ENCODE data around the gene DZIP1L. TPM values are rescaled to one million over a fixed set of nuclear protein-coding genes. Genes with fewer than 3 reads are reported as not detected.

Gene DZIP1L
- total RNA-seq, 1 donor from 2014 or later: 26.6 TPM

DNA sequence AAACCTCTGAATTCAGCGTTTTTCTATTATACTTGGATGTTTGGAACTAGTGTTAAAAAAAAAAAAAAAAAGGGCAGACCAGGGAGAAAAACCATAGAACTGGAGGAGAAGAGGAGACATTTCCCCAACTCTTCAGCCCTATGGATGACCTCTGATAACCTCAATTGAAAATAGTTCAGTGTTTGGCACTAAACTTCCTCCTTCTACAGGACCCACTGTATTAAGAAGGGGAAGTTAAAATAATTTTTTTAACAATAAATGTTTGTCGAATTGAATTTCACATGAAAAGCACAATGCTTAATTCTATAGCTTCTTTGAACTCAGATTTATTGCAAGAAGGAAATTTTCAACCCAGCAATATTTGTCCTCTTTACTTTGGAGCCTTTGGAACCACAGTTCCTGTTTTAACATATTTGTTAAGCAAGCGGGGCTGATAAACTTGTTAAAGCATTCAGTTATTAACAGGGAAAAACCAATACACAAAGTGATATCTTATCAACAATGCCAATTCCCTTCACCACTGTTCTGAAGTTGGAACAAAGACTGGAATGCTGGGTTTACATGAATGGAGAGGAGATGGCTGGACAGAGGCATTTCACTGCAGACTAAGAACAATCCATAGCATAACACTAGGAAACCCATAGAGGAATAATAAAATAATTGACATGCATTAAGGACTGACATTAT is 19.9 kb upstream of the DZIP1L start:
- TF ChIP-seq, protein P1, sequence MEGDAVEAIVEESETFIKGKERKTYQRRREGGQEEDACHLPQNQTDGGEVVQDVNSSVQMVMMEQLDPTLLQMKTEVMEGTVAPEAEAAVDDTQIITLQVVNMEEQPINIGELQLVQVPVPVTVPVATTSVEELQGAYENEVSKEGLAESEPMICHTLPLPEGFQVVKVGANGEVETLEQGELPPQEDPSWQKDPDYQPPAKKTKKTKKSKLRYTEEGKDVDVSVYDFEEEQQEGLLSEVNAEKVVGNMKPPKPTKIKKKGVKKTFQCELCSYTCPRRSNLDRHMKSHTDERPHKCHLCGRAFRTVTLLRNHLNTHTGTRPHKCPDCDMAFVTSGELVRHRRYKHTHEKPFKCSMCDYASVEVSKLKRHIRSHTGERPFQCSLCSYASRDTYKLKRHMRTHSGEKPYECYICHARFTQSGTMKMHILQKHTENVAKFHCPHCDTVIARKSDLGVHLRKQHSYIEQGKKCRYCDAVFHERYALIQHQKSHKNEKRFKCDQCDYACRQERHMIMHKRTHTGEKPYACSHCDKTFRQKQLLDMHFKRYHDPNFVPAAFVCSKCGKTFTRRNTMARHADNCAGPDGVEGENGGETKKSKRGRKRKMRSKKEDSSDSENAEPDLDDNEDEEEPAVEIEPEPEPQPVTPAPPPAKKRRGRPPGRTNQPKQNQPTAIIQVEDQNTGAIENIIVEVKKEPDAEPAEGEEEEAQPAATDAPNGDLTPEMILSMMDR (conservative IDR thresholded peaks at IDR 0.05): no peak
- H3K27me3 Mint-ChIP-seq (ENCODE audit: low read depth): no peaks in the 10 kb centered on the region
- H3K4me3 Mint-ChIP-seq: no peak overlapping the region
- no peaks in the 10 kb centered on the region for H3K9me3 Mint-ChIP-seq
- H3K36me3 Mint-ChIP-seq (ENCODE audit: low read depth): no peaks in the 10 kb centered on the region
- no peak for DNase-seq (ENCODE audit: low read depth, low spot score)
- H3K4me1 Mint-ChIP-seq: peaks cover 8% of the 10 kb centered on the region
- no peak overlapping the region for H3K27ac Mint-ChIP-seq (ENCODE audit: unreplicated experiment)

DNA sequence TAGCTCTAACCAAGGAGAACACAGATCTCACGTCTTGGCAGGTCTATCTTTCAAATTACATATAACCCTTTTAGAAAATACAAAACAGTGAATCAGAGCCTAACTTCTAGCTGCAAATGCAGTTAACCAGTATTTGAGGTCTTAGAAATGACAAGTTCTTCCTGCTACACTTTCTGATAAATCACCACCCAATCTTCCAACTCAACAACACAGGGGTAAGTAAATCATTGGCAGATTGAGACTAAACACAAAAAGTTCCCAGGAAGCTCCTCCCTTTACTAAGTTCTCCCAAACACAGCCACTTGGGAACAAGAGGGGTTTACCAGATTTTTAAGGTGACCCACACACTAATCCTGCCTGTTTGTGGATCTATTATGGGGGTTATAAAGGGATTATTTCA is 16.8 kb upstream of the DZIP1L start, which contains the start of gene A4GNT:
Gene A4GNT (minus strand): TSS at position 152 of the 400 bp plus-strand sequence. CDS start 1,134 bp downstream, outside the sequence.
- H3K4me1 Mint-ChIP-seq: peaks cover 8% of the 10 kb centered on the region
- H3K9me3 Mint-ChIP-seq: no peaks in the 10 kb centered on the region
- DNase-seq (ENCODE audit: low read depth, low spot score): no peak
- H3K27me3 Mint-ChIP-seq (ENCODE audit: low read depth): no peaks in the 10 kb centered on the region
- H3K27ac Mint-ChIP-seq (ENCODE audit: unreplicated experiment): no peak within 1 kb of the TSS
- TF ChIP-seq, protein P1 (conservative IDR thresholded peaks at IDR 0.05): no peak
- H3K4me3 Mint-ChIP-seq: no peak within 1 kb of the TSS
- no peaks in the 10 kb centered on the region for H3K36me3 Mint-ChIP-seq (ENCODE audit: low read depth)

DNA sequence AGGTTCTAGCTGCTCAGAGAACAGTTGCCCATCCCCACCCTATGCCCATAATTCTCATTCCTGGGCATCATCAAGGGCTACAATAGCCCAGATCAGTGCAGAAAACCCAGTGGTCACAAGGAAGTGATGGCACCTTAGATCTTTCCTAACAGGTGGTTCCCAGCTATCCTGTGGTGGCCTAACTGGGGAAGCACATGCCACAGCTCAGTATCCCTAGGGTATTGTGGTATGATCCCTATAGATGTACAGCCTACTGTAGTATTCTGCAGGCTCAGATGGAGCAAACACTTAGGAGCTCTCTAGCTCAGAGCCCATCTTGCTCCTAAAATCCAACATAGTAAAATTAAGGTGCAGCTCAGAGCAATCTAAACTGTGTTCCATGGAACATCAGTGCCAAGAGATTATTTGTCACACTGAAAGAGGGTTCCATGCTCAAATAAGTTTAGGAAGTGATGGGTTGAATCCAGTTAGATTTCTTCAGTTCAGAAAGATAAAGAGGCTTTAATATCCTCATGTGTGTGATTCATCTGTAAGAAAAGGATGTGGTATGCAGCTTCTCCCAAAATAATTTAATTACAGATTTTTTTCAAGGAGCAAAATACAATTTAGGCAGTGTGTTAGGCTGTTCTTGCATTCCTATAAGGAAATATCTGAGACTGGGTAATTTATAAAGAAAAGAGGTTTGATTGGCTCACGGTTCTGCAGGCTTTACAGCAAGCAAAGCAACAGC is 12.4 kb upstream of the DZIP1L start:
- Mint-ChIP-seq H3K4me1 (peaks cover 9% of the 10 kb centered on the region), H3K4me3 (no peak overlapping the region), H3K27ac (ENCODE audit: unreplicated experiment) (no peak overlapping the region), H3K27me3 (ENCODE audit: low read depth) (no peaks in the 10 kb centered on the region), H3K36me3 (ENCODE audit: low read depth) (no peaks in the 10 kb centered on the region), H3K9me3 (peaks cover 2% of the 10 kb centered on the region)
- TF ChIP-seq, protein P1 (conservative IDR thresholded peaks at IDR 0.05): no peak
- no peak for DNase-seq (ENCODE audit: low read depth, low spot score)

DNA sequence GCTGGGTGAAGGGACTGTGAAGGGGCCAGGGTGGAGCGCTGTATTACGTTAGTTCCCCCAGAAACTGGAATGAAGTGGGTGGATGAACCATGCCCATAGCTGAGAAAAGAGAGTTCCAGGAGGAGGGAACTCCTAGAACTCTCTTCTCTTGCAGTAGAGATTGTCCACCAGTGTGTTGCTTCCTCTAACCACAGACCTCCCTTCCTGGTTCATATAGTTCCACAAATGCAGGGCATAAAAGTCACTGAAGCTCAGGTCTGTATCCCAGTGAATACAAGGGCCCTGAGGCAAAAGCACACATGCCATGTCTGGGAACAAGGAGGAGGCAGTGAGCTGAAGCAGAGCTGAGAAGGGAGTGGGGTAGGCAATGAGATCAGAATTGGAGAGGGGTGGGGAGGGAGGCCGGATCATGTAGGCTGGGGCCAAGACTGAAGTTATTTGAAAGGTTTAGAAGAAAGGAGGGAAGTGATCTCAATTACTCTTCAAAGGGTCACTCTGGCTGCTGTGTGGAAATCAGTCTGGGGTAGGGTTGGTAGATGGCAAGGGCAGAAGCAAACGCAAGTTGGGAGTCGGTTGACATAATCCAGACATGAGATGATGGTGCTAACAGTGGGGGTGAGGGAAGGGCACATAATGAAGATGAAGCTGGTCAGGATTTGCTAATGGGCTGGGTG is 10.3 kb upstream of the DZIP1L start:
- no peaks in the 10 kb centered on the region for H3K36me3 Mint-ChIP-seq (ENCODE audit: low read depth)

DNA sequence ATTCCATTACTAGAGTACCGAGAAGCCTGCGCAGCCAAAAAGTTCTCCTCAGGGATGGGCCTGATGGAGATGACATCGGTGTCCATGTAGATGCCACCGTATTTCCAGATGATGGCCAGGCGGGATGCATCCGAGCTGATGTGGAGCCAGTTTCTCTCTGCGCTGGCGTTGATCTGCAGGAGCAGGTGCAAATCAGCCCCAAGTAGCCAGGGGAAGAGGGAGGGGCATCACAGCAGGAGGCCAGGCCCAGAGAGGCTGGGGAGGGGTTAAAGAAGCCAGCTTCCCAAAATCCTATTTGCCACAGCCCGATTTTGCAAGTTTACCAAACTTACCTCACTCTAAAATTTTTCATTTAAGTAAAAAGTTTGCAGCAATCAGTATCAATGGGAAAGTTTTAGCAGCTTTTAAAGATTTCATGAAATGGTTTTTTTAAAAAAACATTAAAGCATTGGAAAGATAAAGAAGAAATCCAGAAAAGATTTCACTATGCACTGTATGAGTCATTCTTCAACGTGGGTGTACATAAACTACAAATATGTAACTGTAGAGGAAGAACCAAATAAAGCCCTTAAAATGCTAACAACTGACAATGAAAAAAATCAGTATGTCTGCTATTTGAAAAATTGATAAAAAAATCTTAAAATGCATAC is 9.4 kb upstream of the DZIP1L start:
- H3K9me3 Mint-ChIP-seq: peaks cover 2% of the 10 kb centered on the region
- no peak overlapping the region for H3K4me3 Mint-ChIP-seq
- TF ChIP-seq, protein P1 (conservative IDR thresholded peaks at IDR 0.05): no peak
- no peak for DNase-seq (ENCODE audit: low read depth, low spot score)
- H3K36me3 Mint-ChIP-seq (ENCODE audit: low read depth): no peaks in the 10 kb centered on the region
- no peaks in the 10 kb centered on the region for H3K27me3 Mint-ChIP-seq (ENCODE audit: low read depth)
- no peak overlapping the region for H3K27ac Mint-ChIP-seq (ENCODE audit: unreplicated experiment)
- H3K4me1 Mint-ChIP-seq: peaks cover 9% of the 10 kb centered on the region

More for the DNA sequence above, 10.3 kb upstream of the DZIP1L start:
- Mint-ChIP-seq H3K4me1 (peaks cover 9% of the 10 kb centered on the region), H3K9me3 (peaks cover 2% of the 10 kb centered on the region), H3K27ac (ENCODE audit: unreplicated experiment) (no peak overlapping the region), H3K4me3 (no peak overlapping the region), H3K27me3 (ENCODE audit: low read depth) (no peaks in the 10 kb centered on the region)
- TF ChIP-seq, protein P1 (conservative IDR thresholded peaks at IDR 0.05): no peak
- DNase-seq (ENCODE audit: low read depth, low spot score): no peak

Measured in neural crest cell (in vitro differentiated cells).